ENCODE data around the gene PSD. TPM values are rescaled to one million over a fixed set of nuclear protein-coding genes. Genes with fewer than 3 reads are reported as not detected.

Gene PSD
- total and polyA plus RNA-seq, 4 donors: 0.16 to 1.4 (median 0.29) TPM

DNA sequence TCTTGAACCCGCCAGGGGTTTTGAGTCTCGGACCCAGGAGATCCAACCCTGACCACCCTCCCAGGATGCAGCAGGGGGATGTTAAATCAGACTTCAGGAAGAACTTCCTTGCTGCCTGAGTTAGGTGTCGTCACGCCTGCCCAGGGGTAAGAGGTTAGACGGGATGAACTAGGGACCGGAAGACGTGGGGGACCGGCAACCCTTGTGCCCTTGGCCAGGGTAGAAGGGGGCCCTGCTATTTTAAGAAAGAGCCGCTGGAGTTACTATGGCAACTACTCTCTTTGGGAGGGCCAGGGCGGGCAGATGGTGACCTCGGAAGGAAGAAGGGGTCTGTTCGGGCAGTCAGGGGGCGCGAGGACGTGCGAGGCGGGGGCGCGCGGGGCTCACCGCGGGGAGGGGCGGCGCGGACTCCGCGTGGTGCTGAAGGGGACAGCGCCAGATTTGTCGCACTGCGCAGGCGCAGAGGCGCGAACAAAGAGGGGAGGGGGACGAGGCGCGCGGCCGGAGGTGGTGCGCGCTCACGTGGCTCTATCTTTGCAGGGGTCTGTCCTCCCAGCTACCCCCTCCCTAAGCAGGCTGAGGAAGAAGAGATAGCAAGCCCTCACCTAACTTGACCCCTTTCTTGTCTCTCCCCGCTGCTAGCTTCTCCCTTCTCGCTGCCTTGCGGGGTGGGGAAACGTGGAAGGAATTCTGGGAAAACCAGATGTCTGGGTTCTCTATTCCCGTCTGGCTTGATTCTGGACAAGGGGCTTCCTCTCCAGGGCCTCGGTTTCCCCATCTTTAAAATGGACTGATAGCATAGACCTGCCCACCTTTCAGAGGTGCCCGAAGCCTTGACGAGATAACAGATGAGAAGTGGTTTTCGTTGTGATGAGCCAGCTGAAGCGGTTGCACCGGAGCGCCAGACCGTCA is 940 bp upstream of the PSD start:
- intact Hi-C loops (cut with DNase I): loop anchor here in 1 of 2 donors (2.0 kb wide), 1 partner anchor 25 kb away; the partner anchor contains the start of gene NFKB2
- Histone ChIP-seq H3K36me3 (ENCODE audit: control insufficient read depth in 1 of 2, insufficient read depth in 2 of 2, low read length in 1 of 2) (no peaks in the 10 kb centered on the region), H3K27ac (ENCODE audit: low read depth in 1 of 2, low read length in 2 of 2) (no peak overlapping the region), H3K9me3 (ENCODE audit: control insufficient read depth, low read length) (no peaks in the 10 kb centered on the region), H3K4me1 (ENCODE audit: control insufficient read depth in 1 of 2, insufficient read depth in 2 of 2, low read length in 2 of 2) (no peaks in the 10 kb centered on the region), H3K27me3 (ENCODE audit: control insufficient read depth in 1 of 2, insufficient read depth in 2 of 2, low read length in 1 of 2) (no peaks in the 10 kb centered on the region), H3K4me3 (ENCODE audit: low read length in 2 of 2) (no peak overlapping the region)
- ATAC-seq (ENCODE audit: low FRiP score): peak; percentile 50
- 1% methylated on average over 48 to 54 of the region's 54 CpGs for WGBS, 2 donors
- peak; percentile 70 to 90 for DNase-seq

DNA sequence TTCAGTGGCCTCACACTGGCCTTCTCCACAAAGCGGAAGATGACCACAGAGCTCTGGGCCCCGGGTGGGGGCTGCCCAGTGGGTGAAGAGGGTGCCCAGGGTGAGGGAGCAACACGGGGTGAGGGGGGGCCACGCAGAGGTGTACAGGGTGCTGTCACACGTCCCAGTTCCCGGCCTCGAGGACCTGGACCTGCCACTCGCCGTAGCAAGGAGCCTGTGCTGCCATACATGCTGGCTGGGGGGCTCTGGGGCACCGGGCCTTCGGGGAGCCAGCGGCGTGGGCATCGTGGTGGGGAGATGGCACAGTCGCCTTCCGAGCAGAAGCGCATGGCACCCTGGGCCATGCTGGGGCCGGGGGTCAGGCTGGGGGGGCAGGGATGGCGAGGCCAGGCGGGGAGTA is 1.9 kb downstream of the PSD start:
- Histone ChIP-seq H3K36me3 (ENCODE audit: control insufficient read depth in 1 of 2, insufficient read depth in 2 of 2, low read length in 1 of 2) (no peaks in the 10 kb centered on the region), H3K4me1 (ENCODE audit: control insufficient read depth in 1 of 2, insufficient read depth in 2 of 2, low read length in 2 of 2) (no peaks in the 10 kb centered on the region), H3K9me3 (ENCODE audit: control insufficient read depth, low read length) (no peaks in the 10 kb centered on the region), H3K27me3 (ENCODE audit: control insufficient read depth in 1 of 2, insufficient read depth in 2 of 2, low read length in 1 of 2) (no peaks in the 10 kb centered on the region), H3K4me3 (ENCODE audit: low read length in 2 of 2) (no peak overlapping the region), H3K27ac (ENCODE audit: low read depth in 1 of 2, low read length in 2 of 2) (no peak overlapping the region)
- intact Hi-C loops (cut with DNase I): no loop called here
- 83% methylated on average over 20 of the region's 20 CpGs for WGBS, 2 donors
- no peak for ATAC-seq (ENCODE audit: low FRiP score)
- no peak for DNase-seq

- no peaks in the 10 kb centered on the region for H3K36me3 ChIP-seq (ENCODE audit: control insufficient read depth in 1 of 2, insufficient read depth in 2 of 2, low read length in 1 of 2)
- no peaks in the 10 kb centered on the region for H3K9me3 ChIP-seq (ENCODE audit: control insufficient read depth, low read length)
- DNase-seq (no peak), ATAC-seq (ENCODE audit: low FRiP score) (no peak)
- WGBS, 2 donors: 76 to 80% methylated on average over 9 of the region's 9 CpGs
- H3K27me3 ChIP-seq (ENCODE audit: control insufficient read depth in 1 of 2, insufficient read depth in 2 of 2, low read length in 1 of 2): no peaks in the 10 kb centered on the region
- intact Hi-C loops (cut with DNase I): no loop called here
- no peaks in the 10 kb centered on the region for H3K4me1 ChIP-seq (ENCODE audit: control insufficient read depth in 1 of 2, insufficient read depth in 2 of 2, low read length in 2 of 2)
- no peak overlapping the region for H3K27ac ChIP-seq (ENCODE audit: low read depth in 1 of 2, low read length in 2 of 2)
- no peak overlapping the region for H3K4me3 ChIP-seq (ENCODE audit: low read length in 2 of 2)
Measured at GRCh38 chr10:102416283-102416682, 2.3 kb downstream of the PSD start.

GRCh38 chr10:102414749-102415148 is 3.8 kb downstream of the PSD start:
- H3K27ac ChIP-seq (ENCODE audit: low read depth in 1 of 2, low read length in 2 of 2): no peak overlapping the region
- 53 to 54% methylated on average over 19 to 20 of the region's 20 CpGs for WGBS, 2 donors
- ATAC-seq (ENCODE audit: low FRiP score) (no peak), DNase-seq (no peak)
- H3K4me3 ChIP-seq (ENCODE audit: low read length in 2 of 2): no peak overlapping the region
- intact Hi-C loops (cut with DNase I): no loop called here
- H3K36me3 ChIP-seq (ENCODE audit: control insufficient read depth in 1 of 2, insufficient read depth in 2 of 2, low read length in 1 of 2): no peaks in the 10 kb centered on the region
- no peaks in the 10 kb centered on the region for H3K4me1 ChIP-seq (ENCODE audit: control insufficient read depth in 1 of 2, insufficient read depth in 2 of 2, low read length in 2 of 2)
- H3K9me3 ChIP-seq (ENCODE audit: control insufficient read depth, low read length): no peaks in the 10 kb centered on the region
- no peaks in the 10 kb centered on the region for H3K27me3 ChIP-seq (ENCODE audit: control insufficient read depth in 1 of 2, insufficient read depth in 2 of 2, low read length in 1 of 2)

DNA sequence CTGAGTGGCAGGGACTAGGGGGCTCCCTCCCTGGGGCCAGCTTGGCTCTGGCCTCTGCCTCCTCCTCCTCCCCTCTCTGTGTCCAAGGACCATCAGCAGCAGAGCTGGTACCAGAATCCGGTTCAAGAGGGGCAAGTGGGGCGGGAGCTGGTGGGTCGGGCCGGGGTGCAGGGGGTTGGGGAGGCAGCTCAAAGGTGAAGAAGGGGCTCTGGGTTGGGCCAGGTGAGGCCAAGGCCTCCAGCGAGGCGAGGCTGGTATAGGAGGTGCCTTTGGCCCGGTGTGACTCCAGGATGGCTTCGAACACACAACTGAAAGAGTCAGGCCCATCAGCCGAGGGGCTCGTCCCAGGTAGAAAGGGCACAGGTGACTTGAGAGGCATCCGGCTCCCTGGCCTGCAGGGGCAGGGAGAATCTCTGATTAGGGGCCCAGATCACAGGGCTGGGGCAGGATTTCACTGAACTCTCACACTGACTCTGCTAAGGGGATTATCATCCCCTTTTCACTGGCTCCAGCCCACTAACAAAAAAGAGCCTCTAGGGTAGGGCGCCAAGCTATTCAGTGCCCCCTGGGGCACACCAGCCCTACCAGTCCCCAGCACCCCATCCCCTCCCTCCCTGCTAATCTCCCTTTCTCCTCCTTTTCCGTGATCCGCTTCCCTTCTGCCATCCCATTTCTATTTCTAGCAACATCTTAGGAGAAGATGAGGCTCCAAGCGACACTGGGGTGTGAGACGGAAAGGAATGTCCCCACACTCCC is 4.6 kb downstream of the PSD start:
- no peak overlapping the region for H3K4me3 ChIP-seq (ENCODE audit: low read length in 2 of 2)
- no peaks in the 10 kb centered on the region for H3K9me3 ChIP-seq (ENCODE audit: control insufficient read depth, low read length)
- no peaks in the 10 kb centered on the region for H3K27me3 ChIP-seq (ENCODE audit: control insufficient read depth in 1 of 2, insufficient read depth in 2 of 2, low read length in 1 of 2)
- intact Hi-C loops (cut with DNase I): no loop called here
- no peaks in the 10 kb centered on the region for H3K36me3 ChIP-seq (ENCODE audit: control insufficient read depth in 1 of 2, insufficient read depth in 2 of 2, low read length in 1 of 2)
- no peak overlapping the region for H3K27ac ChIP-seq (ENCODE audit: low read depth in 1 of 2, low read length in 2 of 2)
- 72 to 74% methylated on average over 16 of the region's 16 CpGs for WGBS, 2 donors
- ATAC-seq (ENCODE audit: low FRiP score): no peak
- no peak for DNase-seq
- H3K4me1 ChIP-seq (ENCODE audit: control insufficient read depth in 1 of 2, insufficient read depth in 2 of 2, low read length in 2 of 2): no peaks in the 10 kb centered on the region

DNA sequence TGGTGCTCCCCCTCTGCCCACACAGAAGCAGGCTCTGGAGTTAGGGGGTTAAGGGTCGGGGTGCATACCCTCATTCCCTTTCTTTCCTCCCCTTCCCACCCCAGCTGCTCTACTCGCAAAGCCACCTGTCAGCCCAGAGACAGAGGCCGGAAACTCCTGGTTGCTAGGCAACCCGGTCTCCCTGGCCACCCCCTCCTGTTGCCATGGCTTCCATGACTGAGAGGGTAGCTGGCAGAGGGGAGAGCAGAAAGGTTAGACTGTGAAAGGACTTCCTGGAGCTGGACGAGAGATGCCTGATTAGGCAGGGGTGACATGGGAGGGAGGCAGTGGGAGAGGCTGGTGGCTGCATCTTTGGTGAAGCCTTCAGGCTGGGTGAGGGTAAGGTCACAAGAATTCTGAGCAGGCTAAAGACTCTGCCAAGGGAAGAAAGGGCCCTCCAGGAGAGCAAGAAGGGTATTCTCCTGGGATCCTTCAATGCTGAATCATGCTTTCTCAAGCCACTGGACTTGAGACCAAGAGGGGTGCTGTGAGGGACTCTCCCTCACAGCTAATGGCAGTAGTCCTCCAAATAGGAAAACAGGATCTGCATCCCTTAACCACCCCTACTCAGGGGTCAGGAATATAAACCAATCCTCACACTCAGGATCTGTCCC is 5.4 kb downstream of the PSD start:
- no peaks in the 10 kb centered on the region for H3K9me3 ChIP-seq (ENCODE audit: control insufficient read depth, low read length)
- WGBS, 2 donors: 16 to 25% methylated on average over 5 of the region's 5 CpGs
- H3K4me1 ChIP-seq (ENCODE audit: control insufficient read depth in 1 of 2, insufficient read depth in 2 of 2, low read length in 2 of 2): no peaks in the 10 kb centered on the region
- H3K36me3 ChIP-seq (ENCODE audit: control insufficient read depth in 1 of 2, insufficient read depth in 2 of 2, low read length in 1 of 2): no peaks in the 10 kb centered on the region
- H3K27ac ChIP-seq (ENCODE audit: low read depth in 1 of 2, low read length in 2 of 2): no peak overlapping the region
- ATAC-seq (ENCODE audit: low FRiP score) (no peak), DNase-seq (no peak)
- intact Hi-C loops (cut with DNase I): no loop called here
- H3K4me3 ChIP-seq (ENCODE audit: low read length in 2 of 2): no peak overlapping the region
- no peaks in the 10 kb centered on the region for H3K27me3 ChIP-seq (ENCODE audit: control insufficient read depth in 1 of 2, insufficient read depth in 2 of 2, low read length in 1 of 2)

GRCh38 chr10:102412293-102412692 is 6.3 kb downstream of the PSD start:
- 87 to 92% methylated on average over 10 of the region's 10 CpGs for WGBS, 2 donors
- H3K27me3 ChIP-seq (ENCODE audit: control insufficient read depth in 1 of 2, insufficient read depth in 2 of 2, low read length in 1 of 2): no peaks in the 10 kb centered on the region
- DNase-seq: no peak

DNA sequence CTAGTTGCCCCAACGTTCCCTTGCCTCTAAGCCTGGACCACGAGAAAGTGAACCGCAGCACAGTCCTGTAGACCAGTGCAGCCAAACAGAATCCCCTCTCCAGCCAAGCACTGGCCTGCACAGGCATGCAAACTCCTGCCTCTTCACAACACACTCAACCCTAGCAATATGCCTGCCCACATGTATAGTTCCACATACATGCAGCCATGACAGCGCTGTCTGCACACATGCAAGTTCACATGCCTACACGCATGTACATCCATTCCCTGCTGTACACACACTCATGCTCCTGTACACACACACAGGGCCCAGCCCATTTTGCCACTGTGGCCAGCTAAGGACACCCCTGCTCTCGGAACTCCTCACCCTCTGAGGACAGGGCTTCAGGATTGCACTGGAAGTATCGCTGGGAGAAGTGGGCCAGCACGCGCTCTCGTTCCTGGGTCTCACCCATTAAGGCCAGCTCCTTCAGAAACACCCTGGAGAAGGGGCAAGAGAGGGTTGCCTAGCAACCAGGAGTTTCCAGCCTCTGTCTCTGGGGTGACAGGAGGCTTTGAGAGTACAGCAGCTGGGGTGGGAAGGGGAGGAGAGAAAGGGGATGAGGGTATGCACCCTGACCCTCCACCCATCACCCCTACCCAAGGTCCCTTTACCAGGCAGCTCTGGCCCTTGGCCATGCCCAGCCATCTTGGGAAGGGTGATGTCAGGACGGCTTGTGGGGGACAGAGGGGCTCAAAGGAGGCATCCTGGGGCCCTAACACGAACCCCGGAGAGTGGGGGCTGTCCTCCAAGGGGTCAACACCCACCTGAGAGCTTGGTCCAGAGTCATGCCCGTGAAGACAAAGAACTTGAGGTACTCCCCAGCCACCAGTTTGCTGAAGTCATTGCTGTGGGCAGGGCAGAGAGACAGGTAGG is 7.0 kb downstream of the PSD start:
- H3K36me3 ChIP-seq (ENCODE audit: control insufficient read depth in 1 of 2, insufficient read depth in 2 of 2, low read length in 1 of 2): no peaks in the 10 kb centered on the region
- no peak overlapping the region for H3K4me3 ChIP-seq (ENCODE audit: low read length in 2 of 2)
- 81 to 84% methylated on average over 14 of the region's 14 CpGs for WGBS, 2 donors
- intact Hi-C loops (cut with DNase I): no loop called here
- H3K27me3 ChIP-seq (ENCODE audit: control insufficient read depth in 1 of 2, insufficient read depth in 2 of 2, low read length in 1 of 2): no peaks in the 10 kb centered on the region
- H3K4me1 ChIP-seq (ENCODE audit: control insufficient read depth in 1 of 2, insufficient read depth in 2 of 2, low read length in 2 of 2): no peaks in the 10 kb centered on the region
- DNase-seq (no peak), ATAC-seq (ENCODE audit: low FRiP score) (no peak)
- no peaks in the 10 kb centered on the region for H3K9me3 ChIP-seq (ENCODE audit: control insufficient read depth, low read length)
- H3K27ac ChIP-seq (ENCODE audit: low read depth in 1 of 2, low read length in 2 of 2): no peak overlapping the region

More at GRCh38 chr10:102412293-102412692, 6.3 kb downstream of the PSD start:
- Histone ChIP-seq H3K36me3 (ENCODE audit: control insufficient read depth in 1 of 2, insufficient read depth in 2 of 2, low read length in 1 of 2) (no peaks in the 10 kb centered on the region), H3K9me3 (ENCODE audit: control insufficient read depth, low read length) (no peaks in the 10 kb centered on the region), H3K27ac (ENCODE audit: low read depth in 1 of 2, low read length in 2 of 2) (no peak overlapping the region), H3K4me3 (ENCODE audit: low read length in 2 of 2) (no peak overlapping the region), H3K4me1 (ENCODE audit: control insufficient read depth in 1 of 2, insufficient read depth in 2 of 2, low read length in 2 of 2) (no peaks in the 10 kb centered on the region)
- intact Hi-C loops (cut with DNase I): no loop called here
- no peak for ATAC-seq (ENCODE audit: low FRiP score)
